Measurements from ENCODE around the gene FAM209B. TPM values are rescaled to one million over a fixed set of nuclear protein-coding genes. Genes with fewer than 3 reads are reported as not detected.
"Not testable (repeated sequence)": the region's sequence is repeated elsewhere in the genome, so short reads cannot be mapped to it uniquely, and the experiment has no call there.

The FAM209B gene, protein sequence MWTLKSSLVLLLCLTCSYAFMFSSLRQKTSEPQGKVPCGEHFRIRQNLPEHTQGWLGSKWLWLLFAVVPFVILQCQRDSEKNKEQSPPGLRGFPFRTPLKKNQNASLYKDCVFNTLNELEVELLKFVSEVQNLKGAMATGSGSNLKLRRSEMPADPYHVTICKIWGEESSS
- total RNA-seq (2014; rRNA removed; shearing (Covaris generic)): not detected in 2 replicates
- not detected in 2 replicates for total RNA-seq (2022)
- Bru-seq, nascent RNA: percentile 26 among the genes with signal in this experiment
- percentile 26 among the genes with signal in this experiment for BruChase-seq, experiment 1, labeled RNA remaining after a 6-hour chase
- percentile 27 among the genes with signal in this experiment for BruChase-seq, experiment 2, labeled RNA remaining after a 2-hour chase
- long read RNA-seq: 0 reads

DNA sequence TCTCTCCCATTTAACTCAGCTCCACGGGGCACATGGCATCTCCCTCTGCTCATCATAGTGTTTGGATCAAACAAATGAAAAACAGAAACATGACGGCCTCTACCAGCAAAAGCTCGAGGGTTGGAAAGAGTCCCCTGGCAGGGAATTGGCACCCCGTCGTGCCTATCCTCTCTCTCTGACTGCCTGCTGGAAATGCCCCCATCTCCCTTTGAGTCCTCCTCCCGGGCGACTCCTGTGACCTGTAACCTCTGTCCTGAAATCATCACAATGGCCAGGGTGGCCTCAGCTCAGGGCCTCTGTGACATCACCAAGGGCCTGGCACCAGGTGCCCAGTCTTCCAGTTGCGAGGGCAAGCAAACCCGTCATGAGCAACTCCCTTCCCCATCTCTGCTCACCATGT, at the start of gene FAM209B:
TSS of gene FAM209B (plus strand) at position 301 of the 400 bp plus-strand sequence. CDS start at position 397, 96 bp downstream.
- H3K4me1 ChIP-seq (ENCODE audit: insufficient read depth, low read length, poor library complexity, severe bottlenecking); H3K36me3 ChIP-seq (ENCODE audit: insufficient read depth, low read length); CTCF ChIA-PET (ENCODE audit: unreplicated experiment); H3K4me3 ChIP-seq (ENCODE audit: low read depth, low read length, poor library complexity, severe bottlenecking); H4K20me1 ChIP-seq (ENCODE audit: insufficient read depth, low read length); H3K79me2 ChIP-seq (ENCODE audit: insufficient read depth, low read depth, low read length); H2AFZ ChIP-seq (ENCODE audit: low read length); H3K27ac ChIP-seq (ENCODE audit: low read depth, low read length, poor library complexity, severe bottlenecking); H3K9me3 ChIP-seq (ENCODE audit: low read length); H3K9me2 ChIP-seq (ENCODE audit: insufficient read depth, low read length); H3K4me2 ChIP-seq (ENCODE audit: low read length); intact Hi-C loops (cut with micrococcal nuclease; ENCODE audit: unreplicated experiment); BruUV-seq (replicated peaks); DNase-seq (ENCODE audit: low spot score): not testable (repeated sequence)
- POLR2A ChIA-PET: interaction anchor here (0.8 kb wide), 1 partner anchor 16 kb away, joined by 7 read pairs; no protein-coding TSS in a partner anchor

DNA sequence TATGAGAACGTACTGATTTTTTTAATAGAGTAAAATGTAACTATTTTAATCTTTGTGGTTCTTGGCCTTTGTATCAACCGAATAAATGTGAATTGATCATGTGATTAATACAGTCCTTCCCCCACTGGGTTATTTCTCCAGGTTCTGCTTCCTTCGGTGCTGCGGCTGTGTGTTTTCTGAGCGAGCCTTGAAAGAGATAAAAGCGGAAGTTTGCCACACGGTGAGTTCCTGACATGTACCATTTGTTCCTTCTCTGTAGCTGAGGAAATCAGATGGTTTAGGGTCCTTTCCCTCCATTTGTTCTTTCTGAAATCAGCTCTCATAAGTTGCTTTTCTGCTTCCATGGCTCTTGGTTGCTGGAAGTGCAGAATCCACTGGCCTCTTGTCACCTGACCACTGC, 49.1 kb upstream of the FAM209B start:
- H3K79me2 ChIP-seq (ENCODE audit: insufficient read depth, low read depth, low read length): no peaks in the 10 kb centered on the region; the same call in 1 of the 2 replicates
- H3K9me2 ChIP-seq (ENCODE audit: insufficient read depth, low read length): no peaks in the 10 kb centered on the region
- BruUV-seq (replicated peaks): no TSS peak
- no peak overlapping the region for H2AFZ ChIP-seq (ENCODE audit: low read length)
- H4K20me1 ChIP-seq (ENCODE audit: insufficient read depth, low read length): no peaks in the 10 kb centered on the region
- no peaks in the 10 kb centered on the region for H3K4me1 ChIP-seq (ENCODE audit: insufficient read depth, low read length, poor library complexity, severe bottlenecking)
- peaks cover 88% of the 10 kb centered on the region for H3K36me3 ChIP-seq (ENCODE audit: insufficient read depth, low read length)
- H3K4me2 ChIP-seq (ENCODE audit: low read length): no peak overlapping the region
- no peak overlapping the region for H3K27ac ChIP-seq (ENCODE audit: low read depth, low read length, poor library complexity, severe bottlenecking)
- no peak for DNase-seq (ENCODE audit: low spot score)
- TF ChIP-seq CTCF (conservative IDR thresholded peaks at IDR 0.05; ENCODE audit: low read length) (no peak), EZH2phosphoT487 (IDR thresholded peaks at IDR 0.05; ENCODE audit: borderline replicate concordance, low read depth, low read length) (no peak)
- H3K9me3 ChIP-seq (ENCODE audit: low read length): no peaks in the 10 kb centered on the region
- intact Hi-C loops (cut with micrococcal nuclease; ENCODE audit: unreplicated experiment): no loop called here
- POLR2A ChIA-PET: interaction anchor here (1.2 kb wide), 1 partner anchor 15 kb away, joined by 3 read pairs; no protein-coding TSS in a partner anchor
- CTCF ChIA-PET (ENCODE audit: unreplicated experiment): no interaction called here
- H3K4me3 ChIP-seq (ENCODE audit: low read depth, low read length, poor library complexity, severe bottlenecking): no peak overlapping the region

DNA sequence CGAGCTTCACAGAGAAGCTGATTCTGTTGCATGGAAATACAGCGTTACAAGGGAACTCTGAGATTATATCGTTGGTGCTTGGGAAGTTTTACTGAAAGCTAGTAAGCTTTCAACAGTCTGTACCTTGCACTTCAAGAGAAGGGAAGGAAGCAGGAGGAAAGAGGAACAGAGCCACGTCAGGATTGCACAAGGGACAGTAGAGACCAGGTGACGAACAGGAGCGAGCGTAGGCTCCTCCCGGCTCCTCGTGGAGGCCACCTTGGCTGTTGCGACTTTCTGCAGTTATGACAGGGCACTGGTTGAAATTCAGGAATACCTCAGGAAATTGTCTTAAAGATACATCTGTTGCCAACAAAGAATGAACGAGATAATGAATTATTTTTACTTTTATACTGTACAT, 45.8 kb upstream of the FAM209B start:
- Histone ChIP-seq H3K27ac (ENCODE audit: low read depth, low read length, poor library complexity, severe bottlenecking) (no peak overlapping the region), H3K4me2 (ENCODE audit: low read length) (no peak overlapping the region), H4K20me1 (ENCODE audit: insufficient read depth, low read length) (no peaks in the 10 kb centered on the region), H3K9me2 (ENCODE audit: insufficient read depth, low read length) (no peaks in the 10 kb centered on the region), H2AFZ (ENCODE audit: low read length) (no peak overlapping the region), H3K36me3 (ENCODE audit: insufficient read depth, low read length) (peaks cover 83% of the 10 kb centered on the region), H3K4me1 (ENCODE audit: insufficient read depth, low read length, poor library complexity, severe bottlenecking) (no peaks in the 10 kb centered on the region), H3K9me3 (ENCODE audit: low read length) (no peaks in the 10 kb centered on the region), H3K4me3 (ENCODE audit: low read depth, low read length, poor library complexity, severe bottlenecking) (no peak overlapping the region), H3K79me2 (ENCODE audit: insufficient read depth, low read depth, low read length) (no peaks in the 10 kb centered on the region; the same call in 1 of the 2 replicates)
- no TSS peak for BruUV-seq (replicated peaks)
- POLR2A ChIA-PET: no interaction called here
- TF ChIP-seq CTCF (conservative IDR thresholded peaks at IDR 0.05; ENCODE audit: low read length): no peak
- no peak for TF ChIP-seq EZH2phosphoT487 (IDR thresholded peaks at IDR 0.05; ENCODE audit: borderline replicate concordance, low read depth, low read length)
- CTCF ChIA-PET (ENCODE audit: unreplicated experiment): no interaction called here
- DNase-seq (ENCODE audit: low spot score): no peak
- intact Hi-C loops (cut with micrococcal nuclease; ENCODE audit: unreplicated experiment): no loop called here
